Activated naive CD4-positive, alpha-beta T cell treated with anti-CD3 and anti-CD28 coated beads for 36 hours (primary cell): ENCODE results near the gene PLEKHH1. TPM values are rescaled to one million over a fixed set of nuclear protein-coding genes. Genes with fewer than 3 reads are reported as not detected.

Experiments
- CTCF ChIA-PET: fragments of 350-600 bp; sonication (Branson Sonifier 250); formaldehyde crosslinking; loops from one replicate; lab custom pipeline; 2021; ENCODE audit warnings: antibody characterized with exemption; lab: Charles Lee
- DNase-seq: peaks from one replicate; pipeline ENCODE4 v3.0.0-alpha.2; 2020
- H3K27ac Mint-ChIP-seq: one replicate; pipeline ENCODE4 v1.8.0; 2021; ENCODE audit warnings: mild to moderate bottlenecking, mixed read lengths
- H3K27me3 Mint-ChIP-seq: one replicate; pipeline ENCODE4 v1.8.0; 2021; ENCODE audit warnings: low read depth, mixed read lengths
- H3K36me3 Mint-ChIP-seq: one replicate; pipeline ENCODE4 v1.8.0; 2021; ENCODE audit warnings: low read depth, mixed read lengths
- H3K4me1 Mint-ChIP-seq: one replicate; pipeline ENCODE4 v1.8.0; 2021; ENCODE audit warnings: low read depth, mixed read lengths
- H3K4me3 Mint-ChIP-seq: one replicate; pipeline ENCODE4 v1.8.0; 2021; ENCODE audit warnings: mild to moderate bottlenecking, moderate library complexity, mixed read lengths
- H3K9me3 Mint-ChIP-seq: one replicate; pipeline ENCODE4 v1.8.0; 2021; ENCODE audit warnings: mixed read lengths
- intact Hi-C: fragments of 100-400 bp; cut with micrococcal nuclease; formaldehyde crosslinking; loops from one replicate; pipeline ENCODE4 v1.15.1; 2023
- total RNA-seq, 2 experiments: library from RNA; stranded (reverse); gene quantifications; one replicate each; pipeline ENCODE4 v1.2.3, GENCODE V29; 2021

PLEKHH1 gene
- total RNA-seq, 2 experiments from 2014 or later: 2.2 to 2.5 TPM

DNA sequence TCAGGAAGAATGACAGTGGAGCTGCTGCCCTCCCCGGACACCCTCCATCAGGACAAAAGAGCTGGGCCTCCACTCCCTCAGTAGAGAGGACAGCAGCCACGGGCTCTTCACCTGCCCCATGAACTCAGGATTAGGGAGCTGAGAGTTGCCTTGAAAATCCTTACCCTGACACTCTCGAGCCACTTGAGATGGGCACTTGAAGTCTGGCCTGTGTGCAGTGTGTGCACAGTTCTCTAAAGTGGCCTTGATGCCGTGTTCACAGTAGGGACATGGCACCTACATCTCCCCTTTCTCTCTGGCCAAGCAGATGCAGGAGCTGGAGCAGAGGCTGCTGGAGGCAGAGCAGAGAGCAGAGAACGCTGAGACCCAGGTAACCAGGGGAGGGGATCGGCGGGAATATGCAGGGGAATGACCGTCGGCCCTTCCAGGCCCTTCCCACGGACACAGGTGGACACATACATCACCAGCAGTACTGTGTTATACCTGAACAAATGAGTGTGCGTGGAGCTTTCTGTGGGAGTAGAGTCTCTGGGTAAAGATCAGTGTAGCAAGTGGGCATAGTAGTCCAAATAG lies 22.5 kb downstream of the PLEKHH1 start:
- intact Hi-C loops: no loop called here
- no peaks in the 10 kb centered on the region for H3K27me3 Mint-ChIP-seq
- no peaks in the 10 kb centered on the region for H3K4me1 Mint-ChIP-seq
- no peak overlapping the region for H3K27ac Mint-ChIP-seq
- H3K4me3 Mint-ChIP-seq: no peak overlapping the region
- no peaks in the 10 kb centered on the region for H3K9me3 Mint-ChIP-seq
- DNase-seq: no peak
- H3K36me3 Mint-ChIP-seq: no peaks in the 10 kb centered on the region
- CTCF ChIA-PET: interaction anchor here (0.6 to 2.6 kb wide), 5 partner anchors 16 to 149 kb away, joined by 3 to 14 read pairs (median 5); no protein-coding TSS in a partner anchor

- H3K27ac Mint-ChIP-seq: no peak overlapping the region
- H3K36me3 Mint-ChIP-seq: no peaks in the 10 kb centered on the region
- no peaks in the 10 kb centered on the region for H3K27me3 Mint-ChIP-seq
- H3K4me1 Mint-ChIP-seq: no peaks in the 10 kb centered on the region
- no peak overlapping the region for H3K4me3 Mint-ChIP-seq
- intact Hi-C loops: no loop called here
- CTCF ChIA-PET: interaction anchor here (0.6 to 2.6 kb wide), 6 partner anchors 11 to 148 kb away, joined by 3 to 14 read pairs (median 4); partner anchors contain the start of gene PIGH
- H3K9me3 Mint-ChIP-seq: no peaks in the 10 kb centered on the region
- DNase-seq: no peak
Measured at GRCh38 chr14:67556671-67557070, 23.6 kb downstream of the PLEKHH1 start.

- CTCF ChIA-PET: interaction anchor here (0.6 to 2.6 kb wide), 7 partner anchors 11 to 148 kb away, joined by 3 to 14 read pairs (median 4); partner anchors contain the start of gene PIGH
- H3K4me1 Mint-ChIP-seq: no peaks in the 10 kb centered on the region
- H3K4me3 Mint-ChIP-seq: no peak overlapping the region
- no peaks in the 10 kb centered on the region for H3K9me3 Mint-ChIP-seq
- no peak for DNase-seq
- H3K27me3 Mint-ChIP-seq: no peaks in the 10 kb centered on the region
- no peaks in the 10 kb centered on the region for H3K36me3 Mint-ChIP-seq
- intact Hi-C loops: no loop called here
- H3K27ac Mint-ChIP-seq: no peak overlapping the region
Measured at GRCh38 chr14:67557118-67557517, 24.0 kb downstream of the PLEKHH1 start.

- no peak overlapping the region for H3K4me3 Mint-ChIP-seq
- H3K27ac Mint-ChIP-seq: no peak overlapping the region
- intact Hi-C loops: no loop called here
- no peaks in the 10 kb centered on the region for H3K4me1 Mint-ChIP-seq
- H3K36me3 Mint-ChIP-seq: no peaks in the 10 kb centered on the region
- H3K9me3 Mint-ChIP-seq: no peaks in the 10 kb centered on the region
- H3K27me3 Mint-ChIP-seq: no peaks in the 10 kb centered on the region
- CTCF ChIA-PET: interaction anchor here (0.6 to 2.6 kb wide), 6 partner anchors 9 to 151 kb away, joined by 3 to 14 read pairs (median 3); no protein-coding TSS in a partner anchor
- no peak for DNase-seq
Measured at GRCh38 chr14:67557656-67558055, 24.6 kb downstream of the PLEKHH1 start.

- H3K36me3 Mint-ChIP-seq: no peaks in the 10 kb centered on the region
- DNase-seq: no peak
- intact Hi-C loops: no loop called here
- H3K4me3 Mint-ChIP-seq: no peak overlapping the region
- H3K9me3 Mint-ChIP-seq: no peaks in the 10 kb centered on the region
- H3K4me1 Mint-ChIP-seq: no peaks in the 10 kb centered on the region
- H3K27ac Mint-ChIP-seq: no peak overlapping the region
- CTCF ChIA-PET: no interaction called here
- H3K27me3 Mint-ChIP-seq: no peaks in the 10 kb centered on the region
Measured at GRCh38 chr14:67559639-67560038, 26.5 kb downstream of the PLEKHH1 start.

GRCh38 chr14:67562025-67562775 lies 29.1 kb downstream of the PLEKHH1 start:
- Mint-ChIP-seq H3K9me3 (no peaks in the 10 kb centered on the region), H3K4me1 (no peaks in the 10 kb centered on the region), H3K27ac (no peak overlapping the region), H3K27me3 (no peaks in the 10 kb centered on the region), H3K36me3 (no peaks in the 10 kb centered on the region), H3K4me3 (no peak overlapping the region)
- DNase-seq: no peak
- CTCF ChIA-PET: interaction anchor here (0.6 to 1.7 kb wide), 4 partner anchors 8 to 628 kb away, joined by 3 to 11 read pairs (median 4); no protein-coding TSS in a partner anchor
- intact Hi-C loops: no loop called here

DNA sequence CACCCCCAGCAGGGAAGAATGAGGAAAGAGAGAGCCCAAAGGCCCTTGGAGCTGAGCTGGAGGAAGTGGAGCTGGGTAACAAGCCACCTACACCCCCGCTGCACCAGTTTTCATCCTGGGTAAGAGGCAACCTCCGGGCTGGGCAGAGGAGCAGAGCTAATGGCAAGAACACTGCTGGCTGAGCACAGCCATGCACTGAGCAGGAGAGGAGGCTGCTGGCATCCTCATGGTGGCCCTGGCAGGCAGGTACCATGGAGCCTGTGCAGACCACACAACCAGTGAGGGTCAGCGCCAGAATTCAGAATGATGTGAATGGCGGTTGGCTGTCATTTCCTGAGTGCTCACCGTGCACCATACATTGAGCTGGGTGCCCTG lies 29.7 kb downstream of the PLEKHH1 start:
- no peak overlapping the region for H3K4me3 Mint-ChIP-seq
- intact Hi-C loops: no loop called here
- no peak for DNase-seq
- no peaks in the 10 kb centered on the region for H3K9me3 Mint-ChIP-seq
- no peaks in the 10 kb centered on the region for H3K36me3 Mint-ChIP-seq
- CTCF ChIA-PET: interaction anchor here (0.8 to 1.7 kb wide), 3 partner anchors 8 to 42 kb away, joined by 3 to 11 read pairs (median 6); no protein-coding TSS in a partner anchor
- no peak overlapping the region for H3K27ac Mint-ChIP-seq
- no peaks in the 10 kb centered on the region for H3K4me1 Mint-ChIP-seq
- no peaks in the 10 kb centered on the region for H3K27me3 Mint-ChIP-seq

DNA sequence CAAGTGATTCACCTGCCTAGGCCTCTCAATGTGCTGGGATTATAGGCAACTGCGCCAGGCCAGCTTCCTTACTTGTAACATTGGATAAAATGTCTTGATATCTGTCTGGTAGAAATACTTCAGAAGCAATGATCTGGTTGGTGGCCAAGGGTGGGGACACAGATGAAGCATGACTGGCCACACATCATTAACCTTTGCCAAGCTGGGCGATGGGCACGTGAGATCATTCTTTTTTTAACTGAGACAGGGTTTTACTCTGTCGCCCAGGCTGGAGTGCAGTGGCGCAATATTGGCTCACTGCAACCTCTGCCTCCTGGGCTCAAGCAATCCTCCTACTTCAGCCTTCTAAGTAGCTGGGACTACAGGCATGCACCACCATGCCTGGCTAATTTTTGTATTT lies 31.1 kb downstream of the PLEKHH1 start:
- H3K27ac Mint-ChIP-seq: no peak overlapping the region
- CTCF ChIA-PET: interaction anchor here (1.0 kb wide), 1 partner anchor 138 kb away, joined by 3 read pairs; no protein-coding TSS in a partner anchor
- no peaks in the 10 kb centered on the region for H3K36me3 Mint-ChIP-seq

GRCh38 chr14:67566908-67567307 lies 33.8 kb downstream of the PLEKHH1 start:
- H3K9me3 Mint-ChIP-seq: no peaks in the 10 kb centered on the region
- H3K27ac Mint-ChIP-seq: no peak overlapping the region
- intact Hi-C loops: no loop called here
- no peaks in the 10 kb centered on the region for H3K36me3 Mint-ChIP-seq
- no peak for DNase-seq
- no peaks in the 10 kb centered on the region for H3K4me1 Mint-ChIP-seq
- CTCF ChIA-PET: interaction anchor here (0.7 to 8.4 kb wide), 4 partner anchors 39 to 160 kb away, joined by 3 to 121 read pairs (median 4); no protein-coding TSS in a partner anchor
- H3K4me3 Mint-ChIP-seq: no peak overlapping the region
- H3K27me3 Mint-ChIP-seq: no peaks in the 10 kb centered on the region

More for the DNA sequence above, 31.1 kb downstream of the PLEKHH1 start:
- no peaks in the 10 kb centered on the region for H3K4me1 Mint-ChIP-seq
- H3K9me3 Mint-ChIP-seq: no peaks in the 10 kb centered on the region
- H3K4me3 Mint-ChIP-seq: no peak overlapping the region
- intact Hi-C loops: no loop called here
- H3K27me3 Mint-ChIP-seq: no peaks in the 10 kb centered on the region
- no peak for DNase-seq

DNA sequence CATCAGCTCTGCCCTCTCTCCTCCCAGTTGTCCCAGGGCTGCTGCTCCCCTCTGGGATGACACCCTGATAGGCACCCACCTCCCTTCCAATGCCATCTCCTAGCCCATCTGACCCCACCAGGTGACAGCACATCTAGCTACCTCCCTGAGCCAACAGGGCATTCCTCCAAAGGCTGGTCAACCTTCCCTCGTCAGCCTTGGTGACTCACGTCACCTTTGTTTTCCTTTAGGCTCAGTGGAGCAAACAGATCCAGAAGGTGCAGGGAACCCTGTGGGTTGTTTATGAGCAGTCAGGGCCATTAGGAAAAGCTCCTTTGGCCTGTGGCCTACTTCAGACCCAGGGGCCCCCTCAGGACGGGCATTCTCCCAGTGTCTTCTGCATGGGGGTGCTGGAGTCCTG lies 34.6 kb downstream of the PLEKHH1 start:
- intact Hi-C loops: no loop called here
- H3K27me3 Mint-ChIP-seq: no peaks in the 10 kb centered on the region
- CTCF ChIA-PET: interaction anchor here (8.0 to 8.4 kb wide), 2 partner anchors 40 to 139 kb away, joined by 121 to 191 read pairs; no protein-coding TSS in a partner anchor

DNA sequence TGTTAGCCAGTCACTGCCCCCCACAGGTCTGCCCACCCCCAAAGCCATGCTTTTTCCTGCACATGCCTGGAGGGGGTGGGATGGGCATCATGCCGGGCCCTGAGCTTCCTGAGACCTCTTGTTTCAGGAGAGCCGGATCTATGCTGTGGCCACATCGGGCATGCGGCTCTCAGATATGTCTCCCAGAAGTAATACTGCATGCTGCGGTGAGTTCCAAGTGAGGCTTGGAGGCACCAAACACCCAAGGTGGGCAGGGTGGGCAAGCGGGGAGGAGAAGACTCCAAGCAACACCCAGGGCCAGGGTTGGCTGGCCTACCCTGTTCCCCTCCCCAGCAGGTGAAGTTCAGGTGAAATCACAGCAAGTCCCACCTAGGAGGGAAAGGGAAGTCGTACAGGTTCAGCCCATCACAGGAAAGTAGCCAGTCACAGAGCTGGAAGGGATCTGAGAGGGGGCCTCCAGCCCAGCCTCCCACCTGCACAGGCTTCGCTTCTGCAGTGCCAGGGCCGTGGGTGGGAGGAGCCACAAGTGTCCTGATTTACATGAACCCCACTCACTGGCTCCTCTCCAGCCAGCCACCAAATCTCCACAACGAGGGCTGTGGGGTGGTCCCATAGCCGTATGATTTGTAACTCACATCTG lies 36.0 kb downstream of the PLEKHH1 start:
- intact Hi-C loops: no loop called here
- H3K4me1 Mint-ChIP-seq: no peaks in the 10 kb centered on the region
- DNase-seq: no peak
- H3K9me3 Mint-ChIP-seq: no peaks in the 10 kb centered on the region
- no peak overlapping the region for H3K27ac Mint-ChIP-seq
- CTCF ChIA-PET: interaction anchor here (1.1 to 8.4 kb wide), 4 partner anchors 8 to 141 kb away, joined by 3 to 191 read pairs (median 62); no protein-coding TSS in a partner anchor
- H3K4me3 Mint-ChIP-seq: no peak overlapping the region
- no peaks in the 10 kb centered on the region for H3K27me3 Mint-ChIP-seq
- H3K36me3 Mint-ChIP-seq: no peaks in the 10 kb centered on the region

More for the DNA sequence above, 34.6 kb downstream of the PLEKHH1 start:
- Mint-ChIP-seq H3K36me3 (no peaks in the 10 kb centered on the region), H3K4me1 (no peaks in the 10 kb centered on the region), H3K9me3 (no peaks in the 10 kb centered on the region), H3K4me3 (no peak overlapping the region), H3K27ac (no peak overlapping the region)
- DNase-seq: no peak
